GM10847 (cell line): ENCODE results near the gene ABHD1.

Source experiments
- POLR2A ChIP-seq: IDR thresholded peaks from 2 replicates; pipeline ENCODE4 v1.6.1; 2011; ENCODE audit not compliant: insufficient read length; ENCODE audit errors: extremely low read depth

Gene ABHD1

GRCh38 chr2:27123302-27124150, at the start of gene ABHD1:
Gene ABHD1, plus strand, starts transcription at chr2:27123815. Its CDS starts 134 bp downstream, at chr2:27123949.
- TF ChIP-seq POLR2A, result no peak

- no peak for TF ChIP-seq POLR2A
Observed at GRCh38 chr2:27074738-27075565, 48.7 kb upstream of the ABHD1 start.

GRCh38 chr2:27076323-27076722, 47.3 kb upstream of the ABHD1 start:
- no peak for TF ChIP-seq POLR2A

- no peak for TF ChIP-seq POLR2A
Observed at GRCh38 chr2:27077231-27077630, 46.4 kb upstream of the ABHD1 start.

- no peak for TF ChIP-seq POLR2A
Observed at GRCh38 chr2:27078267-27079194, 45.1 kb upstream of the ABHD1 start, which contains the start of gene EMILIN1. Gene EMILIN1, plus strand, starts transcription at chr2:27078615. Its CDS starts 451 bp downstream, at chr2:27079066.

GRCh38 chr2:27079233-27080139, 44.1 kb upstream of the ABHD1 start:
- TF ChIP-seq POLR2A, result no peak

GRCh38 chr2:27080140-27080469, 43.5 kb upstream of the ABHD1 start:
- TF ChIP-seq POLR2A, result no peak

- TF ChIP-seq POLR2A, result no peak
Observed at GRCh38 chr2:27080603-27080936, 43.0 kb upstream of the ABHD1 start.

- no peak for TF ChIP-seq POLR2A
Observed at GRCh38 chr2:27081984-27082772, 41.4 kb upstream of the ABHD1 start.

- no peak for TF ChIP-seq POLR2A
Observed at GRCh38 chr2:27082773-27083409, 40.7 kb upstream of the ABHD1 start.

GRCh38 chr2:27083410-27084296, 40.0 kb upstream of the ABHD1 start:
- TF ChIP-seq POLR2A, result no peak
